ENCODE results near the gene TSPAN32. TPM values are rescaled to one million over a fixed set of nuclear protein-coding genes. Genes with fewer than 3 reads are reported as not detected.

TSPAN32 gene
- total RNA-seq, 3 donors from 2014 or later (not counting 1 experiment from before 2014, with no cell fraction given), result 268 to 327 (median 299) TPM

DNA sequence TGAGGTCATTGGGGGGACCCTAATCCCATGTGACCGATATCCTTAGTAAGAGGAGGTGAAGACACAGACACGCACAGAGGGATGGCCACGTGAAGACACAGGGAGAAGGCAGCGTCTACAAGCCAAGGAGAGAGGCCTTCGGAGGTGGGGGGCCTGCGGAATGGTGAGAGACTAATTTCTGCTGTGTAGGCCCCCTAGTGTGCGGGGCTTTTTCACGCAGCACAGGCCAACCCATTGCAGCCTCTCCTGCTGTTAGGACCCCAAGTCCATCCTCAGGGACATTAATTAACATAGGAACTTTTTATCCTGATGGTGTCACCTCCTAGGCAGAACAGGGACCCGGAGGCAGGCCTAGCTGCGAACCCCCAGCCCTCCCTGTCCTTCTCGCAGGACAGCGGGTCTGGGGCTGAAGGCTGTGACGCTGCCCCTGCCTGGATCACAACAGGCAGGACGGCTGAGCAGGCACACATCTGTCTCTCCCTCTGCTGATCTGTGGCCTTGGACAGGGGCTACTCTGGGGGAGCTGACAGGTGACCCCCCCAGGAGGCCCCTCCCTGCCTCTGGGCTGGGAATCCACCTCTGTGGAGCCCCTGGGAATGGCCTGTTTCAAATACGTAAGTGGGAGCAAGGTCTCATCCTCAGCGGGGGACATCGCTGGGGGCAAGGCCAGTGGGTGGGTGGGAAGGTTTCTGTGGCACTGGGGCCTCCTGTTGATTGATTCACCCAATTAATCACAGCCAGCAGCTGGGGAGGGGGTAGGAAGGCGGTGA lies 39.3 kb upstream of the TSPAN32 start:
- Histone ChIP-seq H3K4me1 (ENCODE audit: control insufficient read depth, insufficient read depth, low read length) (peaks cover 24% of the 10 kb centered on the region), H3K27ac (ENCODE audit: low read length) (no peak overlapping the region), H3K9me3 (ENCODE audit: control insufficient read depth, insufficient read depth, low read length) (no peaks in the 10 kb centered on the region), H3K27me3 (ENCODE audit: control insufficient read depth, insufficient read depth, low read length) (no peaks in the 10 kb centered on the region), H3K36me3 (ENCODE audit: control insufficient read depth, insufficient read depth, low read length) (no peaks in the 10 kb centered on the region), H3K4me3 (ENCODE audit: low read length) (no peak overlapping the region)
- no peak for DNase-seq
- Mint-ChIP-seq H3K9me3 (no peaks in the 10 kb centered on the region), H3K27me3 (ENCODE audit: low read depth in 2 of 2) (no peaks in the 10 kb centered on the region), H3K27ac (no peak overlapping the region), H3K36me3 (no peaks in the 10 kb centered on the region), H3K4me1 (peaks cover 24 to 30% of the 10 kb centered on the region in 2 donors), H3K4me3 (no peak overlapping the region)
- TF ChIP-seq, protein P1, sequence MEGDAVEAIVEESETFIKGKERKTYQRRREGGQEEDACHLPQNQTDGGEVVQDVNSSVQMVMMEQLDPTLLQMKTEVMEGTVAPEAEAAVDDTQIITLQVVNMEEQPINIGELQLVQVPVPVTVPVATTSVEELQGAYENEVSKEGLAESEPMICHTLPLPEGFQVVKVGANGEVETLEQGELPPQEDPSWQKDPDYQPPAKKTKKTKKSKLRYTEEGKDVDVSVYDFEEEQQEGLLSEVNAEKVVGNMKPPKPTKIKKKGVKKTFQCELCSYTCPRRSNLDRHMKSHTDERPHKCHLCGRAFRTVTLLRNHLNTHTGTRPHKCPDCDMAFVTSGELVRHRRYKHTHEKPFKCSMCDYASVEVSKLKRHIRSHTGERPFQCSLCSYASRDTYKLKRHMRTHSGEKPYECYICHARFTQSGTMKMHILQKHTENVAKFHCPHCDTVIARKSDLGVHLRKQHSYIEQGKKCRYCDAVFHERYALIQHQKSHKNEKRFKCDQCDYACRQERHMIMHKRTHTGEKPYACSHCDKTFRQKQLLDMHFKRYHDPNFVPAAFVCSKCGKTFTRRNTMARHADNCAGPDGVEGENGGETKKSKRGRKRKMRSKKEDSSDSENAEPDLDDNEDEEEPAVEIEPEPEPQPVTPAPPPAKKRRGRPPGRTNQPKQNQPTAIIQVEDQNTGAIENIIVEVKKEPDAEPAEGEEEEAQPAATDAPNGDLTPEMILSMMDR (IDR thresholded peaks at IDR 0.05), result no peak
- 92% methylated on average over 18 of the region's 18 CpGs for WGBS (ENCODE audit: insufficient coverage)
- intact Hi-C loops (cut with micrococcal nuclease), result no loop called here
- ATAC-seq, result no peak

DNA sequence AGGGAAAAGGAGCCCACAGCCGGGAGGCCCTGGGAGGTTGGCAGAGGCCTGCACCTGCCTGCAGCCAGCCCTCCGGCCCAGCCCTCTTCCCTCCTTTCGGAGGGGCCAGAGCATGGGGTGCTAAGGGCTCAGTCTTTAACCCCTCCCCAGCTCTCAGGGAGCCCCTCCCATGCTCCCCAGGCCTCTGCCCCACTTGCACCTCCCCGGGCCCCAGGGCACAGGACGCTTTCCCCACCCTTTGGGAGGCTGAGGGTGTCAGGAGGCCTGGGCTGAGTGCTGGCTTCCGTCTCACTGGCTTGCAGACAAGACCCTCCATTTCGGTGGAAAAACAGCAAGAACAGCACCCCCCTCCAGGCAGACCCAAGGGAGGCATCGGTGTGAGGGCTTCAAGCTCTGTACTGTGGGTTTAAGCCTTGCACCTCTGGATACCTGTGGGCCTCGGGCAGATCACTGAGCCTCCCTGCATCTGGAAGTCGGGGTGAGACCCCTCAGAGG lies 38.7 kb upstream of the TSPAN32 start:
- peaks cover 28 to 36% of the 10 kb centered on the region in 2 donors for H3K4me1 Mint-ChIP-seq
- intact Hi-C loops (cut with micrococcal nuclease), result no loop called here
- no peak overlapping the region for H3K27ac Mint-ChIP-seq
- no peak overlapping the region for H3K4me3 ChIP-seq (ENCODE audit: low read length)
- H3K36me3 Mint-ChIP-seq, result no peaks in the 10 kb centered on the region
- H3K27me3 Mint-ChIP-seq (ENCODE audit: low read depth in 2 of 2), result no peaks in the 10 kb centered on the region
- WGBS (ENCODE audit: insufficient coverage), result 98% methylated on average over 10 of the region's 10 CpGs
- no peaks in the 10 kb centered on the region for H3K9me3 ChIP-seq (ENCODE audit: control insufficient read depth, insufficient read depth, low read length)
- H3K4me1 ChIP-seq (ENCODE audit: control insufficient read depth, insufficient read depth, low read length), result peaks cover 30% of the 10 kb centered on the region
- H3K27me3 ChIP-seq (ENCODE audit: control insufficient read depth, insufficient read depth, low read length), result no peaks in the 10 kb centered on the region
- no peak for DNase-seq
- H3K9me3 Mint-ChIP-seq, result no peaks in the 10 kb centered on the region
- TF ChIP-seq, protein P1 (IDR thresholded peaks at IDR 0.05), result no peak
- no peaks in the 10 kb centered on the region for H3K36me3 ChIP-seq (ENCODE audit: control insufficient read depth, insufficient read depth, low read length)
- no peak overlapping the region for H3K27ac ChIP-seq (ENCODE audit: low read length)
- ATAC-seq, result no peak
- H3K4me3 Mint-ChIP-seq, result no peak overlapping the region

DNA sequence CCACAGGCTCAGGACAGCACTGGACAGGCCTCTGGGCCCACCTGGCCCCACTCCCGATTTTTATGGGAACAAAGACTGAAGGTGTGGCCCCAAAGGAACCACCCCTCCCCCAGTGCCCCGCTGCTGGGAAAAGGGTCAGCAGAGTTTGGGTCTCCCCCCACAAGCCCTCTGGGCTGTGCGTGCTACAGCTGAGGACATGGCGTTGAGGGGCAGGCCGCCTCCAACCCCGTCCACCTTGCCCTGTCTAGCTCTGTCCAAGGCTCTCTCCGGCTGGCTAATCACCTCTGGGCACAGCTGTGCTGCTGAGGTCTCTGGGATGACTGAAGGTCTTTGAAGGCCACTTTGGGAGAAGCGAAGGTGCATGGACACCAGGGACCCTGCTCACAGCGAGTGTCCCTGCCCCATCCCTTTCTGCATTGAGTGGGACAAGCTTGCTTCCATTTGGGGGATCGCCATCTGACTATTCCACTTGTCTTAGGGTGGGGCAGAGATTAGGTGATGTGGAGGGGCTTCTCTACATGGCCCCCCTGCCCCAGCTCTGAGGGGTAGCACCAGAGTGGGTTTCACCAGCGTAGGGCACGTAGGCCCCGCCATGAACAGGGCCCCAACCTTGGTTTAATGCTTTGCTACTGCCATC lies 38.0 kb upstream of the TSPAN32 start:
- ATAC-seq (no peak), DNase-seq (peak in 1 of 2 donors; percentile 13)
- Mint-ChIP-seq H3K9me3 (no peaks in the 10 kb centered on the region), H3K27me3 (ENCODE audit: low read depth in 2 of 2) (no peaks in the 10 kb centered on the region), H3K4me1 (peaks cover 34 to 43% of the 10 kb centered on the region in 2 donors), H3K4me3 (no peak overlapping the region), H3K27ac (no peak overlapping the region), H3K36me3 (no peaks in the 10 kb centered on the region)
- Histone ChIP-seq H3K4me3 (ENCODE audit: low read length) (no peak overlapping the region), H3K4me1 (ENCODE audit: control insufficient read depth, insufficient read depth, low read length) (peaks cover 38% of the 10 kb centered on the region), H3K27me3 (ENCODE audit: control insufficient read depth, insufficient read depth, low read length) (no peaks in the 10 kb centered on the region), H3K27ac (ENCODE audit: low read length) (no peak overlapping the region), H3K36me3 (ENCODE audit: control insufficient read depth, insufficient read depth, low read length) (no peaks in the 10 kb centered on the region), H3K9me3 (ENCODE audit: control insufficient read depth, insufficient read depth, low read length) (no peaks in the 10 kb centered on the region)
- TF ChIP-seq, protein P1 (IDR thresholded peaks at IDR 0.05), result no peak
- intact Hi-C loops (cut with micrococcal nuclease), result no loop called here
- WGBS (ENCODE audit: insufficient coverage), result 96% methylated on average over 12 of the region's 13 CpGs
